Lower leg skin (tissue), 4 donors: ENCODE results near the gene GSTT4. TPM values are rescaled to one million over a fixed set of nuclear protein-coding genes. Genes with fewer than 3 reads are reported as not detected.
A peak's percentile ranks its signal among the peaks of the same experiment; 100 is the strongest.
"Not testable (repeated sequence)": the region's sequence is repeated elsewhere in the genome, so short reads cannot be mapped to it uniquely, and the experiment has no call there.

ENCODE experiments used
- DNase-seq, 2 donors: peaks; one replicate each; pipeline ENCODE4 v3.0.0-alpha.2; 2019; ENCODE audit warnings: low spot score in 2 of 2
- H3K4me3 ChIP-seq: fragments of 200-600 bp; sonication (generic); 2 replicates; pipeline ENCODE4 v1.5.1; 2017; ENCODE audit warnings: mild to moderate bottlenecking, low read depth; ENCODE audit not compliant: poor library complexity, severe bottlenecking
- CTCF ChIP-seq, 3 donors: fragments of 450-650 bp; IDR thresholded peaks; one replicate each; pipeline ENCODE4 v1.5.1; 2016; ENCODE audit warnings: antibody characterized with exemption in 3 of 3, mild to moderate bottlenecking in 3 of 3, moderate library complexity in 2 of 3
- POLR2A ChIP-seq, 2 donors: fragments of 450-650 bp; IDR thresholded peaks; one replicate each; pipeline ENCODE4 v1.6.1; 2016 to 2017; ENCODE audit warnings: antibody characterized with exemption in 2 of 2, mild to moderate bottlenecking in 1 of 2, moderate library complexity in 1 of 2
- WGBS, 2 donors: methylation state at CpG; one replicate each; pipeline ENCODE4 v1.1.5; 2018; 5-methylcytosine and 5-hydroxymethylcytosine counted together
- intact Hi-C: fragments of 100-400 bp; cut with DNase I; formaldehyde crosslinking; loops from one replicate; pipeline ENCODE4 v1.15.0; 2023; ENCODE audit warnings: low total_unique reads
- total RNA-seq, 4 donors: library from RNA; depleted of rRNA; stranded (reverse); fragments of >200 nt; gene quantifications; one replicate each; pipeline ENCODE4 v1.1.0, GENCODE V29; 2016

The GSTT4 gene
- total RNA-seq, 4 donors from 2014 or later, result not detected

GRCh38 chr22:23971927-23972326 is 33.3 kb downstream of the GSTT4 start:
- 89 to 96% methylated on average over 3 of the region's 3 CpGs for WGBS, 2 donors

GRCh38 chr22:23970816-23971486 is 34.3 kb downstream of the GSTT4 start:
- 69 to 77% methylated on average over 6 of the region's 6 CpGs for WGBS, 2 donors
- no peak overlapping the region for H3K4me3 ChIP-seq
- TF ChIP-seq CTCF (IDR thresholded peaks at IDR 0.05) (no peak), POLR2A (IDR thresholded peaks at IDR 0.05) (no peak)
- intact Hi-C loops, result no loop called here
- peak in 1 of 2 donors; percentile 80 for DNase-seq

More at GRCh38 chr22:23971927-23972326, 33.3 kb downstream of the GSTT4 start:
- H3K4me3 ChIP-seq, intact Hi-C loops: not testable (repeated sequence)
- DNase-seq, result peak in 1 of 2 donors; percentile 48

GRCh38 chr22:23970201-23970641 is 35.0 kb downstream of the GSTT4 start:
- WGBS, 2 donors, result 77 to 86% methylated on average over 5 of the region's 5 CpGs
- intact Hi-C loops, result no loop called here
- TF ChIP-seq POLR2A (IDR thresholded peaks at IDR 0.05), result no peak
- no peak overlapping the region for H3K4me3 ChIP-seq
- DNase-seq, result no peak

GRCh38 chr22:23969071-23969470 is 36.2 kb downstream of the GSTT4 start:
- intact Hi-C loops, result no loop called here
- 91 to 95% methylated on average over 3 of the region's 3 CpGs for WGBS, 2 donors
- TF ChIP-seq CTCF (IDR thresholded peaks at IDR 0.05) (no peak), POLR2A (IDR thresholded peaks at IDR 0.05) (no peak)
- no peak for DNase-seq
- no peak overlapping the region for H3K4me3 ChIP-seq

GRCh38 chr22:23966568-23966967 is 38.7 kb downstream of the GSTT4 start, which contains the start of gene DDTL:
DDTL (plus strand) TSS chr22:23966888; CDS start chr22:23966915, 27 bp downstream.
- H3K4me3 ChIP-seq, intact Hi-C loops, DNase-seq: not testable (repeated sequence)
- no CpG with 5 or more reads among the region's 30 CpGs for WGBS, 2 donors

- DNase-seq, intact Hi-C loops, H3K4me3 ChIP-seq: not testable (repeated sequence)
- WGBS, 2 donors, result no CpG with 5 or more reads among the region's 18 CpGs
Measured at GRCh38 chr22:23966094-23966493, 39.2 kb downstream of the GSTT4 start.

GRCh38 chr22:23961084-23961771 is 44.0 kb downstream of the GSTT4 start, which contains the start of gene GSTT2B:
GSTT2B (minus strand) TSS chr22:23961195; CDS start chr22:23961131, 64 bp downstream.
- intact Hi-C loops, H3K4me3 ChIP-seq, DNase-seq: not testable (repeated sequence)
- WGBS, 2 donors, result no CpG with 5 or more reads among the region's 43 CpGs

- 19 to 21% methylated on average over 12 of the region's 12 CpGs for WGBS, 2 donors
- intact Hi-C loops, H3K4me3 ChIP-seq: not testable (repeated sequence)
- peak; percentile 83 to 95 for DNase-seq
- TF ChIP-seq CTCF (IDR thresholded peaks at IDR 0.05), result peak in 1 of 3 donors; percentile 71
Measured at GRCh38 chr22:23956301-23956900, 48.9 kb downstream of the GSTT4 start.

GRCh38 chr22:23955886-23956285 is 49.4 kb downstream of the GSTT4 start:
- H3K4me3 ChIP-seq, intact Hi-C loops, DNase-seq: not testable (repeated sequence)
- whole genome bisulfite sequencing, 2 donors, result 64 to 69% methylated on average over 8 of the region's 8 CpGs

- intact Hi-C loops, H3K4me3 ChIP-seq: not testable (repeated sequence)
- DNase-seq, result peak in 1 of 2 donors; percentile 39
- WGBS, 2 donors, result 79 to 80% methylated on average over 6 of the region's 6 CpGs
Measured at GRCh38 chr22:23954991-23955305, 50.3 kb downstream of the GSTT4 start.

- H3K4me3 ChIP-seq, DNase-seq, intact Hi-C loops: not testable (repeated sequence)
- 76 to 77% methylated on average over 8 of the region's 8 CpGs for WGBS, 2 donors
Measured at GRCh38 chr22:23954193-23954990, 50.9 kb downstream of the GSTT4 start.
